Loucy (cell line): ENCODE data around the gene WDR49.

Experiments used
- H2AFZ ChIP-seq: fragments of 200-600 bp; sonication (generic); 2 replicates; pipeline ENCODE4 v1.6.0; 2016; ENCODE audit warnings: antibody characterized with exemption, mild to moderate bottlenecking, low read length, moderate library complexity
- H3F3A ChIP-seq: fragments of 200-600 bp; 2 replicates; pipeline ENCODE4 v1.6.0; 2016; ENCODE audit warnings: antibody characterized with exemption, low read depth, mild to moderate bottlenecking
- H3K27me3 ChIP-seq: fragments of 200-600 bp; sonication (generic); 2 replicates; pipeline ENCODE4 v1.6.1; 2014; ENCODE audit warnings: low read length, mild to moderate bottlenecking; ENCODE audit not compliant: insufficient read depth, poor library complexity, severe bottlenecking
- H3K36me3 ChIP-seq: fragments of 200-600 bp; sonication (generic); 2 replicates; pipeline ENCODE4 v1.6.1; 2016; ENCODE audit warnings: low read length; ENCODE audit not compliant: insufficient read depth
- H3K4me1 ChIP-seq: fragments of 200-600 bp; sonication (generic); 2 replicates; pipeline ENCODE4 v1.5.1; 2014; ENCODE audit warnings: low read length, mild to moderate bottlenecking; ENCODE audit not compliant: insufficient read depth, poor library complexity, severe bottlenecking
- H3K4me2 ChIP-seq: fragments of 200-600 bp; sonication (generic); 2 replicates; pipeline ENCODE4 v1.6.0; 2014; ENCODE audit warnings: antibody characterized with exemption, low read length, low read depth, mild to moderate bottlenecking; ENCODE audit not compliant: poor library complexity, severe bottlenecking
- H3K4me3 ChIP-seq: fragments of 200-600 bp; sonication (generic); 2 replicates; pipeline ENCODE4 v1.5.1; 2014; ENCODE audit warnings: low read length, mild to moderate bottlenecking, mixed read lengths; ENCODE audit not compliant: poor library complexity, severe bottlenecking
- H3K79me2 ChIP-seq: fragments of 200-600 bp; sonication (generic); 2 replicates; pipeline ENCODE4 v1.6.1; 2014; ENCODE audit warnings: low read length; ENCODE audit not compliant: insufficient read depth
- H3K9ac ChIP-seq: fragments of 200-600 bp; sonication (generic); 2 replicates; pipeline ENCODE4 v1.6.0; 2014; ENCODE audit warnings: mild to moderate bottlenecking, low read depth, low read length, moderate library complexity; ENCODE audit not compliant: poor library complexity, severe bottlenecking
- H3K9me2 ChIP-seq: fragments of 200-600 bp; sonication (generic); replicated peaks from 2 replicates; pipeline ENCODE4 v1.6.1; 2016; ENCODE audit warnings: low read depth, low read length, mixed read lengths
- H3K9me3 ChIP-seq: fragments of 200-600 bp; sonication (generic); 2 replicates; pipeline ENCODE4 v1.6.1; 2014; ENCODE audit warnings: mild to moderate bottlenecking, antibody characterized with exemption, low read length, low read depth; ENCODE audit not compliant: insufficient read depth
- H4K20me1 ChIP-seq: fragments of 200-600 bp; sonication (generic); 2 replicates; pipeline ENCODE4 v1.6.0; 2014; ENCODE audit warnings: antibody characterized with exemption, low read length, mild to moderate bottlenecking; ENCODE audit not compliant: insufficient read depth, poor library complexity, severe bottlenecking
- EZH2phosphoT487 ChIP-seq: fragments of 200-600 bp; IDR thresholded peaks from 2 replicates; pipeline ENCODE4 v1.6.1; 2018; ENCODE audit warnings: antibody characterized with exemption, mild to moderate bottlenecking, moderate library complexity, borderline replicate concordance
- TF ChIP-seq, protein P1 (sequence below): fragments of 200-600 bp; sonication (generic); conservative IDR thresholded peaks from 2 replicates; pipeline ENCODE4 v1.5.1; 2014; ENCODE audit warnings: mild to moderate bottlenecking, antibody characterized with exemption, low read length

WDR49 gene

DNA sequence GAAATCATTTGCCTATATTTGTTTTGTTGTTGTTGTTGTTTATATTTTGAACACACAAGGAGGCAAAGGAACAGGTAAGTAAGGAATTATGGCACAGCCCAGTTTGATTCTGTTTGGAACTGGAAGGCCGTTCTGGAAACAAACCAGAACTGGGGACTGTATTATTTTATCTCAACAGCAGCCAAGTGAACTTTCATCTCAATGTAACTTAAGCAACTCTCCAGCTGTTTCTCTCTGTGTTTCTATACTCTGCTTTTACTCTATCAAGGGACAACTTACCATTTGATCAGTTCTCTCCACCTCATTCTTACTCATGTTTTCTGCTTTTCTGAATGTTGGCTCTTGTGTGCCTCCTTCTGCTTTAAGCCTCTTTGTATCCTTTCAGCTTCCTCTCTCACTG, 16.0 kb upstream of the WDR49 start:
- H3K4me1 ChIP-seq = no peaks in the 10 kb centered on the region

DNA sequence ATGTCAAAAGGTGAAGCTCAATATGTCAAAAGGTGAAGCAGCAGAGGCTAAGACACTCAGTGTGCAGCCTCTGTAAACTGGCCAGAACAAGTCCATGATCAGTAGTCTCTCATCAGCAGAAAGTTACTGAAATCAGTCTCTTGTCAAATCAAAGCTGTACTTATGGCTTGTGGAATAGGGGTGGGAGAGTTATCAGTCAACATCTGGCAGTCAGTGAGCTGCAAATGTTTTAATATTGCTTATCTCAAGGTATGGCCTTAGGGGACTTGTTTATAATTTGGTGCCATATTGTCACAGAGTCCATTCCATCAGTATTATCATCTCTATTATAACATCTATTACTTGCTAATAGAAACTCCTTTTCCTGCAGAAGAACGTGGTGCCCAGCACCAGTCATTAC, 14.9 kb upstream of the WDR49 start:
- Histone ChIP-seq H3K9me3 (no peaks in the 10 kb centered on the region), H2AFZ (no peak overlapping the region), H3K27me3 (no peaks in the 10 kb centered on the region), H4K20me1 (no peaks in the 10 kb centered on the region), H3K9me2 (no peaks in the 10 kb centered on the region), H3K4me3 (no peak overlapping the region), H3K79me2 (no peaks in the 10 kb centered on the region), H3K4me1 (no peaks in the 10 kb centered on the region), H3K36me3 (no peaks in the 10 kb centered on the region), H3K4me2 (no peak overlapping the region), H3K9ac (no peak overlapping the region), H3F3A (no peaks in the 10 kb centered on the region)
- TF ChIP-seq EZH2phosphoT487 = no peak
- TF ChIP-seq, protein P1, sequence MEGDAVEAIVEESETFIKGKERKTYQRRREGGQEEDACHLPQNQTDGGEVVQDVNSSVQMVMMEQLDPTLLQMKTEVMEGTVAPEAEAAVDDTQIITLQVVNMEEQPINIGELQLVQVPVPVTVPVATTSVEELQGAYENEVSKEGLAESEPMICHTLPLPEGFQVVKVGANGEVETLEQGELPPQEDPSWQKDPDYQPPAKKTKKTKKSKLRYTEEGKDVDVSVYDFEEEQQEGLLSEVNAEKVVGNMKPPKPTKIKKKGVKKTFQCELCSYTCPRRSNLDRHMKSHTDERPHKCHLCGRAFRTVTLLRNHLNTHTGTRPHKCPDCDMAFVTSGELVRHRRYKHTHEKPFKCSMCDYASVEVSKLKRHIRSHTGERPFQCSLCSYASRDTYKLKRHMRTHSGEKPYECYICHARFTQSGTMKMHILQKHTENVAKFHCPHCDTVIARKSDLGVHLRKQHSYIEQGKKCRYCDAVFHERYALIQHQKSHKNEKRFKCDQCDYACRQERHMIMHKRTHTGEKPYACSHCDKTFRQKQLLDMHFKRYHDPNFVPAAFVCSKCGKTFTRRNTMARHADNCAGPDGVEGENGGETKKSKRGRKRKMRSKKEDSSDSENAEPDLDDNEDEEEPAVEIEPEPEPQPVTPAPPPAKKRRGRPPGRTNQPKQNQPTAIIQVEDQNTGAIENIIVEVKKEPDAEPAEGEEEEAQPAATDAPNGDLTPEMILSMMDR = no peak

More for the DNA sequence above, 16.0 kb upstream of the WDR49 start:
- Histone ChIP-seq H3K27me3 (no peaks in the 10 kb centered on the region), H3K4me3 (no peak overlapping the region), H3K4me2 (no peak overlapping the region), H3K9me2 (no peaks in the 10 kb centered on the region), H3K9me3 (no peaks in the 10 kb centered on the region), H3K79me2 (no peaks in the 10 kb centered on the region), H3K9ac (no peak overlapping the region), H3K36me3 (no peaks in the 10 kb centered on the region), H4K20me1 (no peaks in the 10 kb centered on the region), H2AFZ (no peak overlapping the region), H3F3A (no peaks in the 10 kb centered on the region)
- no peak for TF ChIP-seq EZH2phosphoT487
- TF ChIP-seq, protein P1 = no peak

DNA sequence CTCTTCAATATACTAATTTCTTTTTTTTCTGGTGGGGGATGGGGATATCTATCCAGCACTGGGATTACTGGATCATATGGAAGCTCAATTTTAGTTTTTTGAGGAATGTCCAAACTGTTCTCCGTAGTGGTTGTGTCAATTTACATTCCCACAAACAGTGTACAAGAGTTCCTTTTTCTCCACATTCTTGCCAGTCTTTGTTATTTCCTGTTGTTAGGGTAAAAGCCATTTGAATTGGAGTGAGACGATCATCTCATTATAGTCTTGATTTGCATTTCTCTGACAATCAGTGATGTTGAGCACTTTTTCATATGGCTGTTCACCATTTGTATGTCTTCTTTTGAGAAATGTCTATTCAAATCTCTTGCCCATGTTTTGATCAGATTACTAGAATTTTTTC, 12.8 kb upstream of the WDR49 start:
- no peak overlapping the region for H3K9ac ChIP-seq
- H3K4me1 ChIP-seq = no peaks in the 10 kb centered on the region
- H3F3A ChIP-seq = no peaks in the 10 kb centered on the region
- H3K36me3 ChIP-seq = no peaks in the 10 kb centered on the region
- no peak for TF ChIP-seq EZH2phosphoT487
- TF ChIP-seq, protein P1 = no peak
- no peaks in the 10 kb centered on the region for H4K20me1 ChIP-seq
- no peaks in the 10 kb centered on the region for H3K79me2 ChIP-seq
- no peaks in the 10 kb centered on the region for H3K27me3 ChIP-seq
- H3K9me3 ChIP-seq = no peaks in the 10 kb centered on the region
- H3K9me2 ChIP-seq = no peaks in the 10 kb centered on the region
- no peak overlapping the region for H2AFZ ChIP-seq
- H3K4me2 ChIP-seq = no peak overlapping the region
- no peak overlapping the region for H3K4me3 ChIP-seq
